Vagina (tissue), 2 donors: ENCODE data around the gene C2CD2L. TPM values are rescaled to one million over a fixed set of nuclear protein-coding genes. Genes with fewer than 3 reads are reported as not detected.

Source experiments
- DNase-seq, 2 donors: peaks; one replicate each; pipeline ENCODE4 v3.0.0-alpha.2; 2017; ENCODE audit errors: extremely low spot score in 2 of 2
- H3K27ac ChIP-seq: fragments of 200-600 bp; sonication (generic); one replicate; pipeline ENCODE4 v1.5.1; 2019
- H3K27me3 ChIP-seq: fragments of 200-600 bp; sonication (generic); one replicate; pipeline ENCODE4 v1.5.1; 2019
- H3K36me3 ChIP-seq, 2 donors: fragments of 200-600 bp; sonication (generic); one replicate each; pipeline ENCODE4 v1.5.1; 2017 to 2019
- H3K4me1 ChIP-seq: fragments of 200-600 bp; sonication (generic); one replicate; pipeline ENCODE4 v1.5.1; 2019
- H3K4me3 ChIP-seq, 2 donors: fragments of 200-600 bp; sonication (generic); 1 replicate in 1 of 2; 2 replicates in 1 of 2; pipeline ENCODE4 v1.5.1; 2016 to 2019
- H3K9me3 ChIP-seq: fragments of 200-600 bp; sonication (generic); one replicate; pipeline ENCODE4 v1.5.1; 2019
- POLR2A ChIP-seq, 2 donors: fragments of 450-650 bp; IDR thresholded peaks; one replicate each; pipeline ENCODE4 v1.6.1; 2017; ENCODE audit warnings: antibody characterized with exemption in 2 of 2, mild to moderate bottlenecking in 2 of 2, moderate library complexity in 2 of 2
- POLR2AphosphoS5 ChIP-seq, 2 donors: sonication (generic); formaldehyde crosslinking; IDR thresholded peaks; one replicate each; pipeline ENCODE4 v1.9.0; 2017; ENCODE audit warnings: antibody characterized with exemption in 2 of 2, mild to moderate bottlenecking in 2 of 2, low read depth in 1 of 2; ENCODE audit not compliant: insufficient read depth in 1 of 2
- intact Hi-C: fragments of 100-400 bp; cut with DNase I; formaldehyde crosslinking; loops from one replicate; pipeline ENCODE4 v1.15.1; 2023
- total RNA-seq: library from RNA; depleted of rRNA; stranded (reverse); fragments of >200 nt; gene quantifications from one replicate; pipeline ENCODE4 v1.2.3, GENCODE V29; 2016
- TF ChIP-seq, protein P1 (sequence below), 3 experiments: fragments of 450-650 bp in 2 of 3; fragments of 200-600 bp in 1 of 3; sonication (generic) in 1 of 3; IDR thresholded peaks; one replicate each; pipeline ENCODE4 v1.5.1; 2017 to 2019; ENCODE audit warnings: antibody characterized with exemption in 3 of 3, mild to moderate bottlenecking in 2 of 3, moderate library complexity in 2 of 3

Gene C2CD2L
- total RNA-seq, 1 donor from 2014 or later: 7.1 TPM

DNA sequence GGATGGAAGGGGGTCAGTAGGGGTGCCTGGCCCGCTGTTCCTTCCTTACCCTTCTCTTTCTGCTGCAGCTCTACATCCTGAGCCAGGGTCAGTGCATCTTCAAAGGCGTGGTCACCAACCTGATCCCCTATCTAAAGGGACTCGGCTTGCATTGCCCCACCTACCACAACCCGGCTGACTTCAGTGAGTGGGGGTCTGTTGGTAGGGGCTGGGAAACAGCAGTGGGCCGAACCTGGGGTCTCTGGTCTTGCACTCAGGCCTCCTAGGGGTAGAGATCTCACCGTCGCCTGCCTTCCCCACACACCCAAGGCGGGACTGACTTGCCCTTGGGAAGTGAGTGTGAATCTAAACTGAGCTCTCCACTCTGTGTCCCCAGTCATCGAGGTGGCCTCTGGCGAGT is 49.4 kb downstream of the C2CD2L start:
- Histone ChIP-seq H3K36me3 (no peaks in the 10 kb centered on the region), H3K27me3 (no peaks in the 10 kb centered on the region), H3K4me3 (no peak overlapping the region), H3K4me1 (no peaks in the 10 kb centered on the region), H3K9me3 (no peaks in the 10 kb centered on the region), H3K27ac (no peak overlapping the region)
- intact Hi-C loops: no loop called here
- no peak for DNase-seq
- no peak for TF ChIP-seq POLR2AphosphoS5 (IDR thresholded peaks at IDR 0.05; ENCODE audit: insufficient read depth in 1 of 2, low read depth in 1 of 2)
- TF ChIP-seq, protein P1, sequence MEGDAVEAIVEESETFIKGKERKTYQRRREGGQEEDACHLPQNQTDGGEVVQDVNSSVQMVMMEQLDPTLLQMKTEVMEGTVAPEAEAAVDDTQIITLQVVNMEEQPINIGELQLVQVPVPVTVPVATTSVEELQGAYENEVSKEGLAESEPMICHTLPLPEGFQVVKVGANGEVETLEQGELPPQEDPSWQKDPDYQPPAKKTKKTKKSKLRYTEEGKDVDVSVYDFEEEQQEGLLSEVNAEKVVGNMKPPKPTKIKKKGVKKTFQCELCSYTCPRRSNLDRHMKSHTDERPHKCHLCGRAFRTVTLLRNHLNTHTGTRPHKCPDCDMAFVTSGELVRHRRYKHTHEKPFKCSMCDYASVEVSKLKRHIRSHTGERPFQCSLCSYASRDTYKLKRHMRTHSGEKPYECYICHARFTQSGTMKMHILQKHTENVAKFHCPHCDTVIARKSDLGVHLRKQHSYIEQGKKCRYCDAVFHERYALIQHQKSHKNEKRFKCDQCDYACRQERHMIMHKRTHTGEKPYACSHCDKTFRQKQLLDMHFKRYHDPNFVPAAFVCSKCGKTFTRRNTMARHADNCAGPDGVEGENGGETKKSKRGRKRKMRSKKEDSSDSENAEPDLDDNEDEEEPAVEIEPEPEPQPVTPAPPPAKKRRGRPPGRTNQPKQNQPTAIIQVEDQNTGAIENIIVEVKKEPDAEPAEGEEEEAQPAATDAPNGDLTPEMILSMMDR (IDR thresholded peaks at IDR 0.05): no peak
- no peak for TF ChIP-seq POLR2A (IDR thresholded peaks at IDR 0.05)

DNA sequence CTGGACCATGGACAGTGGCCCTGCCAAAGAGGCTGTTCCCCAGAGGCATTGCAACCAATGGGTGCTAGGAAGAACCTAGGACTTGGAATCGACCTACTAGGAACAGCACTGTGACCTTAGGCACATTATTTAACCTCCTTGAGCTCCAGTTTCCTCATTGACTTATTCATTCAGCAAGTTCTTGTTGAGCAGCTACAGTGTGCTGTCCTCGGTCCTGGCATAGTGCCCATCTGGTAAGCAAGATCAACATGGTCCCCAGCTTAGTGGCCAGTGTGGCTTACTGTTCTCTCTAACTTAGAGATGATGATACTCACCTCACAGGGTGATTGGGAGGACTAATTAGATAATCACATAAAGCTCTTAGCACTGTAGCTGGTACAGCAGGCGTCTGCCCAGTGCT is 49.9 kb downstream of the C2CD2L start:
- H3K9me3 ChIP-seq: no peaks in the 10 kb centered on the region
- H3K4me1 ChIP-seq: no peaks in the 10 kb centered on the region
- TF ChIP-seq, protein P1 (IDR thresholded peaks at IDR 0.05): no peak
- TF ChIP-seq POLR2AphosphoS5 (IDR thresholded peaks at IDR 0.05; ENCODE audit: insufficient read depth in 1 of 2, low read depth in 1 of 2) (no peak), POLR2A (IDR thresholded peaks at IDR 0.05) (no peak)
- no peak overlapping the region for H3K4me3 ChIP-seq
- H3K27me3 ChIP-seq: no peaks in the 10 kb centered on the region
- H3K27ac ChIP-seq: no peak overlapping the region
- intact Hi-C loops: no loop called here
- DNase-seq: no peak
- H3K36me3 ChIP-seq: no peaks in the 10 kb centered on the region

DNA sequence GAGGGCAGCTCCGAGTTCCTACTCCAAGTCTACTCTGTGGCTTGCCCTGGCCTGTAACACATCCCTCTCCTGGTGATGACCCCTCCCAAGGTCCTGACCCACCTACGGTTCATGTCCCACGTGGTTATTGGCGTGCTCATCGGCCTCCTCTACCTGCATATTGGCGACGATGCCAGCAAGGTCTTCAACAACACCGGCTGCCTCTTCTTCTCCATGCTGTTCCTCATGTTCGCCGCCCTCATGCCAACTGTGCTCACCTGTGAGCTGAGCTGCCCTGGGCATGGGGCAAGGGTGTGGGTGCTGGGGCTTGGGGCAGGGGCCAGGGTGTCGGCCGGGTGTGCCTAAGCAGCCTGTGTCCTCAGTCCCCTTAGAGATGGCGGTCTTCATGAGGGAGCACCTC is 51.3 kb downstream of the C2CD2L start:
- TF ChIP-seq POLR2A (IDR thresholded peaks at IDR 0.05) (no peak), POLR2AphosphoS5 (IDR thresholded peaks at IDR 0.05; ENCODE audit: insufficient read depth in 1 of 2, low read depth in 1 of 2) (no peak)
- TF ChIP-seq, protein P1 (IDR thresholded peaks at IDR 0.05): no peak
- no peaks in the 10 kb centered on the region for H3K27me3 ChIP-seq
- no peak for DNase-seq

DNA sequence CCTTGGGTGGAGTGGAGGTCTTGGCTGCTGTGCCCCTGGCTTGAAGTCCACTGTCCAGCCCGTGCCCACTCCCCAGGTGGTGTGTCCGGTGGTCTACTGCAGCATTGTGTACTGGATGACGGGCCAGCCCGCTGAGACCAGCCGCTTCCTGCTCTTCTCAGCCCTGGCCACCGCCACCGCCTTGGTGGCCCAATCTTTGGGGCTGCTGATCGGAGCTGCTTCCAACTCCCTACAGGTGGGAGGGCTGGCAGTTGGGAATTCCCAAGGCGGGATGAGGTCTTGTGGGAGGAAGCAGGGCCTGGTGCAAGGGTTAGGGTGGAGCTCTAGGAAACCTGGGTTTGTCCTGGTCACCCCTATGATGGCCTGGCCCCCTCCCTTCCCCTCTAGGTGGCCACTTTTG is 53.0 kb downstream of the C2CD2L start:
- H3K4me3 ChIP-seq: no peak overlapping the region
- intact Hi-C loops: no loop called here
- no peaks in the 10 kb centered on the region for H3K9me3 ChIP-seq
- H3K4me1 ChIP-seq: no peaks in the 10 kb centered on the region
- no peak for TF ChIP-seq POLR2AphosphoS5 (IDR thresholded peaks at IDR 0.05; ENCODE audit: insufficient read depth in 1 of 2, low read depth in 1 of 2)
- TF ChIP-seq, protein P1 (IDR thresholded peaks at IDR 0.05): no peak
- TF ChIP-seq POLR2A (IDR thresholded peaks at IDR 0.05): no peak
- H3K27ac ChIP-seq: no peak overlapping the region
- no peaks in the 10 kb centered on the region for H3K36me3 ChIP-seq
- no peaks in the 10 kb centered on the region for H3K27me3 ChIP-seq
- no peak for DNase-seq

More for the DNA sequence above, 51.3 kb downstream of the C2CD2L start:
- Histone ChIP-seq H3K27ac (no peak overlapping the region), H3K36me3 (no peaks in the 10 kb centered on the region), H3K4me3 (no peak overlapping the region), H3K9me3 (no peaks in the 10 kb centered on the region), H3K4me1 (no peaks in the 10 kb centered on the region)
- intact Hi-C loops: no loop called here

DNA sequence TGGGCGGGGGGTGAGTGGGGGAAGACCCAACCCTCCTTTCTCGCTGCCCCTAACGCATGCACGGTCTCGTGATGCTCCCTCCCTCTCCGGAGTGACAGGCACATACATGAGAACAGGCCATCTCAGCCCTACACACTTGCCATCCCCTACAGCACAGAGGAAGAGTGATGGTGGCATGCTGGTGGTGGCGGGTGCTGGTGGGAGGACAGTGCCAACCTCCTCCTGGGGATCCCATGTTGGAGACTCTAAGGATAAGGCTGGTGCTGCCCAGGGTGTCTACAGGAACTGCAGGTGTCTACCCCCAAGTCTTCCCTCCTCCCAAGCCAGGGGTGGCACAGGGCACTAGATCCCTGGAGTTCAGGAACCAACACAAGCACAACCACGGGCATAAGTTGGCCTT is 54.7 kb downstream of the C2CD2L start:
- Histone ChIP-seq H3K4me1 (no peaks in the 10 kb centered on the region), H3K27ac (no peak overlapping the region), H3K36me3 (no peaks in the 10 kb centered on the region), H3K27me3 (no peaks in the 10 kb centered on the region), H3K4me3 (no peak overlapping the region), H3K9me3 (no peaks in the 10 kb centered on the region)
- intact Hi-C loops: no loop called here
- no peak for DNase-seq
- no peak for TF ChIP-seq POLR2A (IDR thresholded peaks at IDR 0.05)
- TF ChIP-seq, protein P1 (IDR thresholded peaks at IDR 0.05): no peak
- TF ChIP-seq POLR2AphosphoS5 (IDR thresholded peaks at IDR 0.05; ENCODE audit: insufficient read depth in 1 of 2, low read depth in 1 of 2): no peak
